ENCODE data around the gene NEK5. TPM values are rescaled to one million over a fixed set of nuclear protein-coding genes. Genes with fewer than 3 reads are reported as not detected.

Gene NEK5
- polyA plus RNA-seq, 3 donors: 0.07 TPM; not detected in 2

DNA sequence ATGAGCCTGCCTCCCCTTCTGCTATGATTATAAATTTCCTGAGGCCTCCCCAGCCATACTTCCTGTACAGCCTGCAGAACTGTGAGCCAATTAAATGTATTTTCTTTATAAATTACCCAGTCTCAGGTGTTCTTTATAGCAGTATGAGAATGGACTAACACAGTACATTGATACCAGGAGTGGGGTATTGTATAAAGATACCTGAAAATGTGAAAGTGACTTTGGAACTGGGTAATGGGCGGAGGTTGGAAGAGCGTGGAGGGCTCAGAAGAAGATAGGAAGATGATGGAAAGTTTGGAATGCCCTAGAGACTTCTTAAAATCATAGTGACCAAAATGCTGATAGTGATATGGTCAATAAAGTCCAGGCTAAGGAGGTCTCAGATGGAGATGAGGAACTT lies 32.8 kb downstream of the NEK5 start:
- Mint-ChIP-seq H3K9me3 (no peaks in the 10 kb centered on the region), H3K4me3 (no peak overlapping the region), H3K27me3 (ENCODE audit: low read depth in 3 of 3) (no peaks in the 10 kb centered on the region), H3K36me3 (no peaks in the 10 kb centered on the region), H3K27ac (no peak overlapping the region), H3K4me1 (no peaks in the 10 kb centered on the region)
- Histone ChIP-seq H3K9ac (ENCODE audit: insufficient read depth, low read length, poor library complexity, severe bottlenecking) (no peak overlapping the region), H3K27me3 (ENCODE audit: control insufficient read depth in 2 of 2, insufficient read depth in 2 of 2, low read length in 2 of 2) (no peaks in the 10 kb centered on the region), H3K4me3 (replicated peaks in 1 of 3; ENCODE audit: low read depth in 2 of 3, low read length in 3 of 3) (no peak overlapping the region), H4K20me1 (ENCODE audit: insufficient read depth, low read length) (no peaks in the 10 kb centered on the region), H3K79me2 (ENCODE audit: insufficient read depth, low read length) (no peaks in the 10 kb centered on the region), H2AFZ (ENCODE audit: insufficient read depth, low read depth, low read length, poor library complexity, severe bottlenecking) (no peak overlapping the region), H3K4me1 (ENCODE audit: control insufficient read depth in 1 of 2, insufficient read depth in 2 of 2, low read length in 2 of 2) (no peaks in the 10 kb centered on the region), H3K4me2 (replicated peaks; ENCODE audit: extremely low read depth, low read length, poor library complexity, severe bottlenecking) (no peak overlapping the region), H3K36me3 (replicated peaks in 1 of 2; ENCODE audit: control insufficient read depth in 1 of 2, insufficient read depth in 2 of 2, low read length in 2 of 2) (no peaks in the 10 kb centered on the region), H3K27ac (ENCODE audit: low read depth in 1 of 2, low read length in 2 of 2) (no peak overlapping the region), H3K9me3 (replicated peaks in 1 of 2; ENCODE audit: control insufficient read depth in 1 of 2, insufficient read depth in 1 of 2, low read length in 2 of 2) (no peaks in the 10 kb centered on the region)
- TF ChIP-seq, protein P1, sequence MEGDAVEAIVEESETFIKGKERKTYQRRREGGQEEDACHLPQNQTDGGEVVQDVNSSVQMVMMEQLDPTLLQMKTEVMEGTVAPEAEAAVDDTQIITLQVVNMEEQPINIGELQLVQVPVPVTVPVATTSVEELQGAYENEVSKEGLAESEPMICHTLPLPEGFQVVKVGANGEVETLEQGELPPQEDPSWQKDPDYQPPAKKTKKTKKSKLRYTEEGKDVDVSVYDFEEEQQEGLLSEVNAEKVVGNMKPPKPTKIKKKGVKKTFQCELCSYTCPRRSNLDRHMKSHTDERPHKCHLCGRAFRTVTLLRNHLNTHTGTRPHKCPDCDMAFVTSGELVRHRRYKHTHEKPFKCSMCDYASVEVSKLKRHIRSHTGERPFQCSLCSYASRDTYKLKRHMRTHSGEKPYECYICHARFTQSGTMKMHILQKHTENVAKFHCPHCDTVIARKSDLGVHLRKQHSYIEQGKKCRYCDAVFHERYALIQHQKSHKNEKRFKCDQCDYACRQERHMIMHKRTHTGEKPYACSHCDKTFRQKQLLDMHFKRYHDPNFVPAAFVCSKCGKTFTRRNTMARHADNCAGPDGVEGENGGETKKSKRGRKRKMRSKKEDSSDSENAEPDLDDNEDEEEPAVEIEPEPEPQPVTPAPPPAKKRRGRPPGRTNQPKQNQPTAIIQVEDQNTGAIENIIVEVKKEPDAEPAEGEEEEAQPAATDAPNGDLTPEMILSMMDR (IDR thresholded peaks at IDR 0.05): no peak
- no peak for DNase-seq
- intact Hi-C loops (cut with micrococcal nuclease): no loop called here
- WGBS (ENCODE audit: insufficient coverage): 88% methylated on average over 2 of the region's 2 CpGs

DNA sequence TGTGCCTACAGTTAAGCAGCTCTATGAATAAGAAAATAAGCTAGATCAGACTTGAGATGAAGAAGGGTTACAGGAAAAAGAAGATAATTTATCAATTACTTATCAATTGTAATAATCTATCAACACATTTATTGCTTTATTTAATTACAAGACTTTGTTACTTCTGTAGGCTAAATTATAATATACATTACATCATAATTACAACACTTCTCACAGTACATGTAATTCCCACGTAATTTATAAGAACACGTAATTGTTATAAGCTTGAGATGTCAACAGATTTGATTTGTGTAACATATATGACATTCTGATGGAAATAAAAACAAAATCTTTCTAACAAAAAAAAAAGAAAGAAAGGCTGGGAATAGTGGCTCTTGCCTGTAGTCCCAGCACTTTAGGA lies 36.8 kb downstream of the NEK5 start:
- H3K4me1 Mint-ChIP-seq: peaks cover 2% of the 10 kb centered on the region
- H3K27ac Mint-ChIP-seq: no peak overlapping the region

More for the DNA sequence above, 36.8 kb downstream of the NEK5 start:
- Histone ChIP-seq H3K9me3 (replicated peaks in 1 of 2; ENCODE audit: control insufficient read depth in 1 of 2, insufficient read depth in 1 of 2, low read length in 2 of 2) (no peaks in the 10 kb centered on the region), H3K9ac (ENCODE audit: insufficient read depth, low read length, poor library complexity, severe bottlenecking) (no peak overlapping the region), H3K4me1 (ENCODE audit: control insufficient read depth in 1 of 2, insufficient read depth in 2 of 2, low read length in 2 of 2) (no peaks in the 10 kb centered on the region), H3K36me3 (replicated peaks in 1 of 2; ENCODE audit: control insufficient read depth in 1 of 2, insufficient read depth in 2 of 2, low read length in 2 of 2) (no peaks in the 10 kb centered on the region), H3K27me3 (ENCODE audit: control insufficient read depth in 2 of 2, insufficient read depth in 2 of 2, low read length in 2 of 2) (no peaks in the 10 kb centered on the region), H3K27ac (ENCODE audit: low read depth in 1 of 2, low read length in 2 of 2) (no peak overlapping the region), H2AFZ (ENCODE audit: insufficient read depth, low read depth, low read length, poor library complexity, severe bottlenecking) (no peak overlapping the region), H3K4me3 (replicated peaks in 1 of 3; ENCODE audit: low read depth in 2 of 3, low read length in 3 of 3) (no peak overlapping the region), H4K20me1 (ENCODE audit: insufficient read depth, low read length) (no peaks in the 10 kb centered on the region), H3K79me2 (ENCODE audit: insufficient read depth, low read length) (no peaks in the 10 kb centered on the region), H3K4me2 (replicated peaks; ENCODE audit: extremely low read depth, low read length, poor library complexity, severe bottlenecking) (no peak overlapping the region)
- intact Hi-C loops (cut with micrococcal nuclease): no loop called here
- TF ChIP-seq, protein P1 (IDR thresholded peaks at IDR 0.05): no peak
- H3K4me3 Mint-ChIP-seq: no peak overlapping the region
- WGBS (ENCODE audit: insufficient coverage): no CpG with 5 or more reads among the region's 2 CpGs
- H3K27me3 Mint-ChIP-seq (ENCODE audit: low read depth in 3 of 3): peaks cover 0 to 1% (median 0%) of the 10 kb centered on the region in 3 donors
- H3K36me3 Mint-ChIP-seq: no peaks in the 10 kb centered on the region
- no peak for DNase-seq
- H3K9me3 Mint-ChIP-seq: peaks cover 0 to 3% (median 0%) of the 10 kb centered on the region in 7 donors
